GM12875 (cell line): Measurements from ENCODE around the gene PCNX1.

Experiments used
- H3K4me3 ChIP-seq: one replicate; pipeline ENCODE4 v1.5.1; 2011; ENCODE audit warnings: low read depth, low read length, control low read depth
- TF ChIP-seq, protein P1 (sequence below): IDR thresholded peaks from 2 replicates; pipeline ENCODE4 v1.5.1; 2011; ENCODE audit warnings: low read depth, mild to moderate bottlenecking, control low read depth, inconsistent platforms, low read length, moderate library complexity, borderline replicate concordance; ENCODE audit not compliant: insufficient read depth

The PCNX1 gene

GRCh38 chr14:70917633-70918032, 10.4 kb downstream of the PCNX1 start:
- TF ChIP-seq, protein P1, sequence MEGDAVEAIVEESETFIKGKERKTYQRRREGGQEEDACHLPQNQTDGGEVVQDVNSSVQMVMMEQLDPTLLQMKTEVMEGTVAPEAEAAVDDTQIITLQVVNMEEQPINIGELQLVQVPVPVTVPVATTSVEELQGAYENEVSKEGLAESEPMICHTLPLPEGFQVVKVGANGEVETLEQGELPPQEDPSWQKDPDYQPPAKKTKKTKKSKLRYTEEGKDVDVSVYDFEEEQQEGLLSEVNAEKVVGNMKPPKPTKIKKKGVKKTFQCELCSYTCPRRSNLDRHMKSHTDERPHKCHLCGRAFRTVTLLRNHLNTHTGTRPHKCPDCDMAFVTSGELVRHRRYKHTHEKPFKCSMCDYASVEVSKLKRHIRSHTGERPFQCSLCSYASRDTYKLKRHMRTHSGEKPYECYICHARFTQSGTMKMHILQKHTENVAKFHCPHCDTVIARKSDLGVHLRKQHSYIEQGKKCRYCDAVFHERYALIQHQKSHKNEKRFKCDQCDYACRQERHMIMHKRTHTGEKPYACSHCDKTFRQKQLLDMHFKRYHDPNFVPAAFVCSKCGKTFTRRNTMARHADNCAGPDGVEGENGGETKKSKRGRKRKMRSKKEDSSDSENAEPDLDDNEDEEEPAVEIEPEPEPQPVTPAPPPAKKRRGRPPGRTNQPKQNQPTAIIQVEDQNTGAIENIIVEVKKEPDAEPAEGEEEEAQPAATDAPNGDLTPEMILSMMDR: no peak
- H3K4me3 ChIP-seq: no peak overlapping the region

DNA sequence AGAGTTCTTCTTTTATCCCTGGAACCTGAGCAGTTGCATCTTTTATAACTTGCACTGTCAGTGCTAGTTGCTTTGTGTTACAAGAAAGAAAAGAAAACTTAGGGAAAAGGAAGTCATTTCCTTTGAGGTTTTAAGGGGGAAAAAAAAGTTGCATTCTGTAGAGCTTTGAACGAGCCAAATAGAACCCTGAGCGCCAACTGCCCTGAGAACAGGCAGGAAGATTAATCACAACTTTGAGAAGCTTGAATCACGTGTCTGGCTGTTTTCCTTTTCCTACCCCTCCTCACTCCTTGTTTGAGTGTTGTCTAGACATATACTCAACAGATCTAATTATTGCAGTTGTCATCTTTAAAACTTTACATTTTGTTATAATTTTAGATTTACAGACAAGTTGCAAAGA, 12.5 kb downstream of the PCNX1 start:
- H3K4me3 ChIP-seq: no peak overlapping the region
- TF ChIP-seq, protein P1: no peak

DNA sequence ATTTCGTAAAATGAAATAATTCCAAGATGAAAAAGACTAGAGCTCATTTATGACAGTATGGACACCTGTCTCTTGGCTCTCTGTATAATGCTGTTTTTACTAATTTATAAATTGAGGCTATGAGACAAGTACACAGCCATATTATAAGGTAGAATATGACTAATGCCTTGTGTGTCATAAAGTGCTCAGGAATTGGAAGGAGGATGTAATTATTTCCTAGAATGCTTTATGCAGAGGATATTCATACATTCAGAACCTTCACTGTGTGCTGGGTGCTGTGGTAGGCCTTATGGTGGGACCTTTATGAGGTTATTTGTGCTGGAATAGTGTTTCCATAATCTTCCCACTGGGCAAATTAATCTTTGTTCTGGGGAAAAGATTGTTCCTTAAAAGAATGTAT, 13.3 kb downstream of the PCNX1 start:
- TF ChIP-seq, protein P1: no peak
- H3K4me3 ChIP-seq: no peak overlapping the region

GRCh38 chr14:70921669-70922068, 14.4 kb downstream of the PCNX1 start:
- H3K4me3 ChIP-seq: no peak overlapping the region
- TF ChIP-seq, protein P1: no peak

DNA sequence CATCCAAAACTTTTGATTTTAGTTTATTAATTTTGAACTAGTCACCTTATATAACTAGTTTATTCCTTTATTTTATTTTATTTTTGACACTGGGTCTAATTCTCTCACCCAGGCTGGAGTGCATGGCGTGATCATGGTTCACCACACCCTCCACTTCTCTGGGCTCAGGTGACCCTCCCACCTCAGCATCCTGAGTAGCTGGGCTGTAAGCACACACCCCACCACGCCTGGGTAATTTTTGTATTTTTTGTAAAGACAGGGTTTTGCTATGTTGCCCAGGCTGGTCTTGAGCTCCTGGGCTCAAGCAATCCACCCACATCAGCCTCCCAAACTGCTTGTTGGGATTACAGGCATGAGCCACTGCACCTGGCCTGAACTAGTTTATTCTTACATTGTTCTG, 17.3 kb downstream of the PCNX1 start:
- H3K4me3 ChIP-seq: no peak overlapping the region
- TF ChIP-seq, protein P1: no peak

- TF ChIP-seq, protein P1: no peak
- no peak overlapping the region for H3K4me3 ChIP-seq
Measured at GRCh38 chr14:70926235-70926830, 19.1 kb downstream of the PCNX1 start.

DNA sequence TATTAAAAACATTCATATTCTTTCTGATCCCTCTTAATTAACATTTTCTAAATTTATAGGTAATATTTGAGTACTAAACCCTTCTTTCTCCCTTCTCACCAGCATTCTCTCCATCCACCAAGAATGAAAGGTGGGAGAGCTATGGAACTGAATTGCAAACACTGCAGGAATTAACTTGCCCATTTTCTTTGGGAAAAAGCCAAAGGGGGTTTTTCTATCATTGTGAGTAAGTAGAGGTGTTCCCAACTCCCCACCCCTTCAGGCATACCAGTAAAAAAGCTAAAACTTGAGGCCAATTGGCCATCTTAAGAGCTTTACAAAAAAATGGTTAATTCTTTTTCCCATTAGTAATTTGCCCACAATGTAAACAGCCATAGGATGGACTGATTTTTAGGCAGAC, 23.7 kb downstream of the PCNX1 start:
- TF ChIP-seq, protein P1: no peak
- H3K4me3 ChIP-seq: no peak overlapping the region
